GM10248 (cell line): ENCODE data around the gene TTI1.
"Not testable (repeated sequence)": the region's sequence is repeated elsewhere in the genome, so short reads cannot be mapped to it uniquely, and the experiment has no call there.

Source experiments
- CTCF ChIA-PET: fragments of 300-600 bp; sonication (Branson Sonifier 250); formaldehyde crosslinking; extraction: SDS; loops from one replicate; lab custom pipeline; 2021; ENCODE audit warnings: antibody characterized with exemption; lab: Yijun Ruan, JAX
- POLR2A ChIA-PET: fragments of 350-650 bp; sonication (Branson Sonifier 250); formaldehyde crosslinking; extraction: SDS; loops from one replicate; lab custom pipeline; 2020; ENCODE audit warnings: antibody characterized with exemption; lab: Yijun Ruan, JAX
- DNase-seq: peaks from one replicate; pipeline ENCODE4 v3.0.0; 2012; ENCODE audit errors: extremely low spot score
- CTCF ChIP-seq: IDR thresholded peaks from 2 replicates; pipeline ENCODE4 v1.5.1; 2012; ENCODE audit warnings: mild to moderate bottlenecking, low read depth; ENCODE audit errors: extremely low read depth, missing control alignments, control extremely low read depth

The TTI1 gene

GRCh38 chr20:38011696-38012095 lies 21.6 kb downstream of the TTI1 start:
- TF ChIP-seq CTCF: no peak
- ChIA-PET POLR2A (no interaction called here), CTCF (interaction anchor here (0.6 kb wide), 1 partner anchor 17 kb away, joined by 3 read pairs; no protein-coding TSS in a partner anchor)
- DNase-seq: no peak

GRCh38 chr20:38009416-38009815 lies 23.8 kb downstream of the TTI1 start:
- CTCF ChIA-PET: interaction anchor here (1.4 to 2.3 kb wide), 2 partner anchors 11 to 16 kb away, joined by 6 to 8 read pairs; no protein-coding TSS in a partner anchor
- DNase-seq, POLR2A ChIA-PET: not testable (repeated sequence)

GRCh38 chr20:38008233-38008944 lies 24.9 kb downstream of the TTI1 start:
- no peak for TF ChIP-seq CTCF
- POLR2A ChIA-PET: no interaction called here
- CTCF ChIA-PET: interaction anchor here (1.2 to 4.6 kb wide), 5 partner anchors 9 to 235 kb away, joined by 3 to 34 read pairs (median 5); partner anchors contain the start of genes RPRD1B and TTI1
- no peak for DNase-seq

- ChIA-PET CTCF (interaction anchor here (1.2 to 4.6 kb wide), 6 partner anchors 9 to 234 kb away, joined by 3 to 34 read pairs (median 4); partner anchors contain the start of genes RPRD1B and TTI1), POLR2A (no interaction called here)
- no peak for DNase-seq
- TF ChIP-seq CTCF: no peak
Measured at GRCh38 chr20:38007526-38007925, 25.7 kb downstream of the TTI1 start.

GRCh38 chr20:38005903-38006302 lies 27.4 kb downstream of the TTI1 start:
- no peak for DNase-seq
- POLR2A ChIA-PET: no interaction called here
- CTCF ChIA-PET: interaction anchor here (0.6 to 4.6 kb wide), 5 partner anchors 9 to 441 kb away, joined by 3 to 34 read pairs (median 4); no protein-coding TSS in a partner anchor
- no peak for TF ChIP-seq CTCF

GRCh38 chr20:38004416-38004815 lies 28.8 kb downstream of the TTI1 start:
- CTCF ChIA-PET: interaction anchor here (4.6 kb wide), 1 partner anchor 11 kb away, joined by 34 read pairs; no protein-coding TSS in a partner anchor
- DNase-seq: no peak
- POLR2A ChIA-PET: no interaction called here
- no peak for TF ChIP-seq CTCF

- CTCF ChIA-PET: no interaction called here
- POLR2A ChIA-PET: no interaction called here
- no peak for TF ChIP-seq CTCF
- DNase-seq: no peak
Measured at GRCh38 chr20:38002422-38002821, 30.8 kb downstream of the TTI1 start.
